Skin epidermis (tissue), 12 donors: ENCODE data around the gene FOXC1.

Experiments
- H3K27ac ChIP-seq, 21 experiments: fragments of 200-600 bp; sonication (generic) in 11 of 21; one replicate each; pipeline ENCODE4 v1.5.0; 2020; ENCODE audit warnings: mild to moderate bottlenecking in 3 of 21, inconsistent platforms in 2 of 21, moderate library complexity in 2 of 21
- H3K4me3 ChIP-seq, 7 experiments: fragments of 200-600 bp; sonication (generic) in 2 of 7; one replicate each; pipeline ENCODE4 v1.5.0; 2020; ENCODE audit warnings: inconsistent platforms in 2 of 7, mild to moderate bottlenecking in 2 of 7, moderate library complexity in 1 of 7

Gene FOXC1

DNA sequence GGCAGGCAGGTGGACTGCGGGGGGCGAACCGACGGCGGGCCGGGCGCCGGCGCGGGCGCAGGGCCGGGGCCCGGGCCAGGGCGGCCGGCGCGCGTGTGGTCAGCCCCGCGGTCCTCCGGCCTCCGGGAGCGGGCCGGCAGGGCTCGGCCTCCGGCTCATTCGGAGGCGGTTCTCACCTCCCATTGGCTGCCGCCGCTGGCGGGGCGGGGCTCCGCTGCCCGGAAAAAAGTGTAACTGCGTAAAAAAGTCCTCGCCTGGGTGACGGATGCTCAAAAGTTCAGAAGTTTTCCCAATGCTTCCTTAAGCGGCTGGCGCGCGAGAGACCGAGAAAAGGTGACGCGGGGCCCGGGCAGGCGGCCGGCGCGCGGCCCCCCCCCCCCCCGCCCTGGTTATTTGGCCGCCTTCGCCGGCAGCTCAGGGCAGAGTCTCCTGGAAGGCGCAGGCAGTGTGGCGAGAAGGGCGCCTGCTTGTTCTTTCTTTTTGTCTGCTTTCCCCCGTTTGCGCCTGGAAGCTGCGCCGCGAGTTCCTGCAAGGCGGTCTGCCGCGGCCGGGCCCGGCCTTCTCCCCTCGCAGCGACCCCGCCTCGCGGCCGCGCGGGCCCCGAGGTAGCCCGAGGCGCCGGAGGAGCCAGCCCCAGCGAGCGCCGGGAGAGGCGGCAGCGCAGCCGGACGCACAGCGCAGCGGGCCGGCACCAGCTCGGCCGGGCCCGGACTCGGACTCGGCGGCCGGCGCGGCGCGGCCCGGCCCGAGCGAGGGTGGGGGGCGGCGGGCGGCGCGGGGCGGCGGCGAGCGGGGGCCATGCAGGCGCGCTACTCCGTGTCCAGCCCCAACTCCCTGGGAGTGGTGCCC is at the start of gene FOXC1:
Gene FOXC1 (plus strand): TSS at position 268 of the 849 bp plus-strand sequence. CDS start 531 bp downstream, at position 799.
- H3K4me3 ChIP-seq, result peak within 1 kb of the TSS; percentile 47 to 65 (median 61)
- H3K27ac ChIP-seq, result peak within 1 kb of the TSS; percentile 42 to 92 (median 81)

DNA sequence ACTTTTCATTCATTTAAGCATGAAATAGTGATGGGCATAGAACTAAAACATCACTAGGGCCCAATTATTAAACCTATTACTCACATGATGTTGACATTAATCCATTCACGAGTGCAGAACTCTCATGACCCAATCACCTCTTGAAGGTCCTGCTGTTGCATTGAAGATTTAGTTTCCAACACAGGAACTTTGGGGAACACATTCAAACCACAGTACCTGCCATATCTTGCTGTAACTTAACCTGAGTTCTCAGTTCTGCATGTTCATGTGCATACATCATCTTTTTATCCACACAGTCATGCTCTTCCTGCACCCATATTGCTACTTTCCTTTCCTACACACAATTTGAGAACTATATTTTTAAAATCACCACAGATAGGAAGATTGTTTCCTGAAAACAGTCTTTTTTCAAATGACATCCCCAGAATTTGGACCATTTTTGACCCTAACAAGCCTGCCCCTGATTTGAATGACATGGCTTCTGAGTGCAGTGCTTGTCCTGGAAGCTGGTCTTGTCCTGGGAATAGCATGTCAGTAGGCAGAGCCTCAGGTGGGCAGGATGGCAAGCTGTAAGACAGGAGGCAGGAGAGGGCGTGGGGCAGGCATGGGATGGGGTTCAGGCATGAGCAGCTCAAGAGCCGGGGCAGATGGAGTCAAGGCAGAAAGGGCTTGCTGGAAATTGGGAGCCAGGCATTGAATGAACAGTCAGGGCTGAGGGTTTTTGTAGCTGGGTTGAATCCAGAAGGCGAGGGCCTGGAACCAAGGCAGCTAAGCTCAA is 49.2 kb upstream of the FOXC1 start:
- Histone ChIP-seq H3K4me3 (no peak overlapping the region), H3K27ac (no peak overlapping the region)

DNA sequence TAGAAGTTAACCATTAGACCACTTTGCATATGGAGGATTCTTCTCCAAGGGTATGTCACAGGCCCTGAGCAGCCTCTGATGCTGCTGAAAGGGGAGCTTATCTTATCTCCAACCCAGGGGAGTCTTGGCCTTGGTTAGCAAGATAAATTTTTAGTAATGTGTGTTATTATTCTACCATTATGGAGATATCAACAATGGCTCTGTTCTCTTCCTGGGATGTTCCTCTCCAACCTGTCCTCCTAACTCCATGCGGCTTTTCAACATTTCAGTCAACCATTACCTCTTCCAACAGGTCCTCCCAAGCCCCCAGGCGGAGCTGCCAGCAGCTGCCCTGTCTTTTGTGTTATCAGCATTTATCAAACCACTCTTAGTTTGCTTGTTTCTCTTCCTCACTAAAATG is 48.4 kb upstream of the FOXC1 start:
- H3K27ac ChIP-seq, result no peak overlapping the region
- H3K4me3 ChIP-seq, result no peak overlapping the region

DNA sequence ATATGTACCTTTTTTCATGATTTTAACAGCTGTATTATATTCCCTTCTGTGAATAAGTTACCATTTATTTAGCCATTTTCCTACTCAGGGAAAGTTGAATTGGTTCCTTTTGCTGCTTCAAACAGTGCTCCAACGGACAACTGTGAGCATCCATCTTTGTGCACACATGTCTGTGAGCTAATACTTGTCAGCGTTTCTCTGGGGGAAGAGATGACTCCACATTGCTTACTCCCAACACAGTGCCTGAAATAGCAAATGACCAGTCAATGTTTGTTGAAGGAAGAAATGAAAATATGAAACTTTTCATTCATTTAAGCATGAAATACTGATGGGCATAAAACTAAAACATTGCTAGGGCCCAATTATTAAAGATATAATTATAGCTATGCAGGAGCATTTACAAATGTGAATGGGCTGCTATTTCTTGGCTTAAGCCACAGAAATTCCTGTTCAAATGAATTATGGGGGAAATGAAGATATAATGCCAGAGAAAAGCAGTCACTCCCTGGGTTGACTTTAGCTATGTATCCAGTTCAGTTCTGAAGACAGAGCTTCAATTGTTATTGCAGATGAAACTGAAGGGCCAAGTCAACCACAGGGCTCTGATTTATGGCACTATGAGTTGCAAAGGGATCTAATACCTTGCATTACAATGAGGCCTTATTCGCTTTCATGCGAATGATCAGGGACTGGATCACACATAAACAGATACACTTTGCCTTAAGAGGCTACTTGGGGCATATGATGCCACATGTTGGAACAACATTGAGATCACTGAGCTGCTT is 47.4 kb upstream of the FOXC1 start:
- Histone ChIP-seq H3K27ac (no peak overlapping the region), H3K4me3 (no peak overlapping the region)

DNA sequence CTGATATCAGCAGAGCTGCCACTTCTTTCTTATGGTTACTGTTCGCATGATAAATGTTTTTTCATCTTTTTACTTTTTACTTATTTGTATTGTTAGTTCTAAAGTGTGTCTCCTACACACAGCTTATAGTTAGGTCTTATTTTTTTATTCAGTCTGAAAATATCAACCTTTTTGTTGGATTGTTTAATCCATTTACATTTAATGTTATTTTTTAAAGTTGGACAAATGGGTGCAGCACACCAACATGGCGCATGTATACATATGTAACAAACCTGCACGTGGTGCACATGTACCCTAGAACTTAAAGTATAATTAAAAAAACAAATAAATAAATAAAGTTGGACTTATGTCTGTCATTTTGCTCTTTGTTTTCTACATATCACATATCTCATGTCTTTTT is 40.3 kb upstream of the FOXC1 start:
- no peak overlapping the region for H3K27ac ChIP-seq
- no peak overlapping the region for H3K4me3 ChIP-seq

DNA sequence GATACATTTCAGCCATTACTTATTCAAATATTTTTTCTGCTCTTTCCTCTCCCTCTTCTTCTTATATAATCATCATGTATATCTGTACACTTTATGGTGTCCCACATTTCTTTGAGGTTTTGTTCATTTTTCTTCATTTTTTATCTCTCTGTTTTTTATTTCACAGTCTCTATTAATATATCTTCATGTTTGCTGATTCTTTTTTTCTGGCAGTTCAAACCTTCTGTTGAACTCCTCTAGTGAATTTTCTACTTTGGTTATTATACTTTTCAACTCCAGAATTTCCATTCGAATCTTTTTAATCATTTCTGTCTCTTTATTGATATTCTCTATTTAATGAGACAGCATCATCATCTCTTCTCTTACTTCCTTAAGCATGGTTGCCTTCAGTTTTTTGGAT is 38.9 kb upstream of the FOXC1 start:
- no peak overlapping the region for H3K4me3 ChIP-seq
- H3K27ac ChIP-seq, result no peak overlapping the region

DNA sequence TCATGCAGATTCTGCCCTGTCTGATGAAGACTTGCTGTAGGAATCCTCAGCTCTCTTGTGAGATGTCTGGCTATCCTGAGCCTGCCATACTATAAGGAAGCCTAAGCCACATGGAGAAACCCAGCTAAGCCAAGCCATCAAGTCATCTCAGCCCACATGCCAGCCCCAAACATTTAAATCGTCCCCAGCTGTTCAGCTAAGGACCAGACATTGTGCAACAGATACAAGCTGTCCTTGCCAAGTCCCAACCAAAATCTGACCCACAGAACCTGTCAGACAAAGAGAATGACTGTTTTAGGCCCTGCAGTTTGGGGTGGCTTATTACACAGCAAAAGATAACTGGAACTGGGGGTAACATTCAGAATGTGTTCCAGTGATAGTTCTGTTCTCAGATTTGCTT is 36.8 kb upstream of the FOXC1 start:
- H3K27ac ChIP-seq, result peak overlapping the region in 1 of 21 experiments; percentile 0

DNA sequence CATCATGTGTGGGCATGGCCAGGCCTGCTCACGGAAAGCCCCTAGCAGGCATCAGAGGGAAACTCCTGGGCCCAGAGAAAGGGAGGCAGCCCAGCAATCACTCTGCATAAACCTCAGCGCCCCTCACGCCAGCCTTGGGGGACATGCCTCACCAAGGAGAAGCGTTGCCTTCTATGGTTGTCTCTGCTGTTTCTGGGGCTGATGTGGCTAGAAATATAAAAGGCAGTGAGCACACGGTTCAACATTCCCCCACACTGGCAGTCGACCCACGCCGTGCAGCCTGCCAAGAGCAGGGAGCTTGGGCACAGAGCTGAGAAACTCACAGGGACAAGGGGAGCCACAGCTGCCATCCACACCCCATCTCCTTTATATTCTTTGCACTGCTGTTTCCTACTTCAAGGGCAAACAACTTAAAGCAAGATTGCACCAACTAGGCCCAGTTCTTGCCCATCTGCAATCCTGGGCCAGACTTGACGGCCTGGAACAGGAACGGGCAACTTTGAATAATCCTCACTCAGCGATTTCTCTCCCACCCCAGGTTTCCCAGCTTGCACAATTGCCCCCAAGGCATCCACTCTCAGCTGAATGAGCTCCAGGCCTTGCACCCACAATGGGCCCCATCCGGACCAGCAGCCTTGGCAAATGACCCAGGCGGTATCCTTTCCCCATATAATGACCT is 35.5 kb upstream of the FOXC1 start:
- H3K27ac ChIP-seq, result peak overlapping the region in 14 of 21 experiments; percentile 16 to 82 (median 61)
- H3K4me3 ChIP-seq, result no peak overlapping the region

More for the DNA sequence above, 36.8 kb upstream of the FOXC1 start:
- H3K4me3 ChIP-seq, result no peak overlapping the region

DNA sequence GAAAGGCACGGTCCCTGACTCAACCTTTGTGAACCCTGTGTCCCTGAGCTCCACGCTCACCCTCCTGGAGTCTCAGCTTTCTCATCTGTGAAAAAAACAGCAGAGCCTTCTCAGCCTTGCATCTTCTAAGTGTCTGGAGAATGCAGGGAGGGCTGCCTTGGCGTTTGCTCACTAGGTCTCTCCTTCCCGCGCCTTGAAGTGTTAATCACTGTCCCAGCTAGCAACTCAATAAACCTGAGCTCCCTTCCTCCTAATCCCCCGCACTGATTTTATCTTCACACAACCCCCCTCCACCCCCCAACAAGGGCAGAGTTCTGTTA is 34.9 kb upstream of the FOXC1 start:
- Histone ChIP-seq H3K27ac (peak overlapping the region in 18 of 21 experiments; percentile 8 to 82 (median 66)), H3K4me3 (no peak overlapping the region)

DNA sequence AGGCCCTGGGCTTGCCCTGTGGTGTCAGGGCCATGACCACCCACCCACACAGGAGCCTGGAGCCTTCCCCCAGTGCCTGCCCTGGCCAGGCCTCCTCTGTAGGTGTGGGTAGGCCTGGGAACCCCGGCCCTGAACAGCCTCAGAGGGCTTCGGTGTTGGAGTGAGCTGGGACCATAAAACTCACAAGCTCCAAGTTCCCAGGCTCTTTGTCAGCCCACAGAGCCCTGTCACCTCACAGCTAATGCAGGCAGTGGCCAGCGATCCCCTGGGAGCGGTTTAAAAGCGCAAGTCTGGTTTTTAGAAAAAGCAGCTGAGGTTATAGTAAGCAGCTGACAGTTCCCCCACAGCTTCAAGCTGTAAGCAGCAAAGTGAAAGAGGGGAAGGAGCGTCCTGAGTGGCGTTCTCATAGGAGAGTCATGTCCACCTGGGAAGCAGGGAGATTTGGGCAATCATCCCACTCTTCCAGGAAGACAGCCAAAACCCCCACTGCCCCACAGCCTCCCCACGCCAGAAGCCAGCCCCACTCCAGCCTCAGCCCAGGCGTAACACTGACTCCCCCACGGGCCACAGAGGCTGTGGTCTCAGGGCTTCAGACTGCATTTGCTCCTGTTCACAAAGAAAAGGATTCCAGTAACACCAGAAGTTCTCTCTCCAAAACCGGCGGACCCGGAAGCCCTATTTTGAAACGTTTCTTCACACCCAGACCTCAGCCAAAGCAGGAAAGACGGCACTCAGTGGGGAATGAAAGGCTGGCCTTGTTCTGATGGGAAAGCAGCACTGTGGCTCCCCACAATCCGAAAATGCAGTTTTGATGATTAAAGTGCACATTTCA is 34.3 kb upstream of the FOXC1 start:
- Histone ChIP-seq H3K27ac (peak overlapping the region in 20 of 21 experiments; percentile 8 to 82 (median 62)), H3K4me3 (no peak overlapping the region)

DNA sequence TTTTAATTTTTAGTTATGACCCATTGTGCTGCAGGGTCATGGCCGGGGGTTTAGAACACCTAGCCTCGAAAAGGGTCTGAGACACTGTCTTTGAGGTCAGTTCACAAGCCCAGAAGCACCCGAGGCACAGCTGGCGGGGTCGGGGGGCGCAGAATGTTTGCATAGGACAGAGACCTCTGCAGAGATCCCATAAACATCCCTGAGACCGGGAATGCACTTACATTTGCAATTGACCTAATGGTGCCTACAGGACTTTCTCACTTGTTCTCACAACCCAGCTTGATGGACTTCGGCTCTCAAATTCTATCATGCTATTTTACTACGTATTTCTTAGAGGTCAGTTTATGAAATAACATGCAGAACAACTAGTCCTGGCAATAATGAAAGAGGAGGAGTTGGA is 33.5 kb upstream of the FOXC1 start:
- H3K27ac ChIP-seq, result peak overlapping the region in 8 of 21 experiments; percentile 38 to 82 (median 74)
- H3K4me3 ChIP-seq, result no peak overlapping the region

DNA sequence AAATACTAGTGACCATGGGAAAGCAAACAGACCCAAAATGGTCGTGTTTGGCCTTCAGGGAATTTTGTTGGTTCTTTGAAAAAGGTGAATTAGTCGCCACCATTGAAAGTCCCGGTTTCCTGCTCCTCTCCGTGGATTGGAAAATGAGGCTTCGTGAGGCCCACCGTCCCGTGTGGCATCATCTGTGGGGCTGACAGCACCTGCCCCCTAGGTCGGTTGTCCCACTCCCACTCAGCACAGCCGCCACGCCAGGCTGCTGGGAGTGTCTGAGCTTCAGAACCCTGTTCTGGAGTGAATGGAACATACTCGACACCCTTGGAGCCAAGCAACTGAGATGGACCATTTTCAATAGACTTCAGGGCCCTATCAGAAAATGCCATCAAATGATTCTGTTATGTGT is 33.0 kb upstream of the FOXC1 start:
- Histone ChIP-seq H3K4me3 (no peak overlapping the region), H3K27ac (peak overlapping the region in 2 of 21 experiments; percentile 37 to 81)

DNA sequence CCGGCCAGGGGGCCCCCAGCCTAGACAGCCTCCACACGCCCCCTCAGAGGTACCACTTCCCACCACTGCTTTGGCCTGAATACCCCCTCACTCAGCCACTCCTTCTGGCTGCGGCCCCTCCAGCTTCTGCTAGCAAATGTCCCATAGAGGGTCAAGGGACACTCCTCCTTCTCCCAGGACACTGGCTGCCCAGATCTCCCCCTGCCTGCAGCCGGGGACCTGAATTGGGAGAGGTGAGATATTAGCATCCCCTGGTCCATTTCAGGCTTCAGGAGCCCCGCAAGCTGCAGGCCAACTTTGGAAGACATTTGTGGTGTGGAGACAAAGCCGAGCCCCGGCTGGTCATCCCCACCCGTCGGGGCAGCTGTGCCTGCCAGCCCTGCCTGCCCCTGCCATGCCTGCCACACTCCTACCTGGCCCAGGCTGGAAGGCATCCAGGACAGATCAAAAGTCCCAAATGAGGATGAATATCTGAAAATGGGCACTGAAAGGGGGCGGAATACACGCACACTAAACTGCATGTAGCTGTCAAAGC is 32.5 kb upstream of the FOXC1 start:
- H3K27ac ChIP-seq, result peak overlapping the region in 1 of 21 experiments; percentile 37
- H3K4me3 ChIP-seq, result no peak overlapping the region

DNA sequence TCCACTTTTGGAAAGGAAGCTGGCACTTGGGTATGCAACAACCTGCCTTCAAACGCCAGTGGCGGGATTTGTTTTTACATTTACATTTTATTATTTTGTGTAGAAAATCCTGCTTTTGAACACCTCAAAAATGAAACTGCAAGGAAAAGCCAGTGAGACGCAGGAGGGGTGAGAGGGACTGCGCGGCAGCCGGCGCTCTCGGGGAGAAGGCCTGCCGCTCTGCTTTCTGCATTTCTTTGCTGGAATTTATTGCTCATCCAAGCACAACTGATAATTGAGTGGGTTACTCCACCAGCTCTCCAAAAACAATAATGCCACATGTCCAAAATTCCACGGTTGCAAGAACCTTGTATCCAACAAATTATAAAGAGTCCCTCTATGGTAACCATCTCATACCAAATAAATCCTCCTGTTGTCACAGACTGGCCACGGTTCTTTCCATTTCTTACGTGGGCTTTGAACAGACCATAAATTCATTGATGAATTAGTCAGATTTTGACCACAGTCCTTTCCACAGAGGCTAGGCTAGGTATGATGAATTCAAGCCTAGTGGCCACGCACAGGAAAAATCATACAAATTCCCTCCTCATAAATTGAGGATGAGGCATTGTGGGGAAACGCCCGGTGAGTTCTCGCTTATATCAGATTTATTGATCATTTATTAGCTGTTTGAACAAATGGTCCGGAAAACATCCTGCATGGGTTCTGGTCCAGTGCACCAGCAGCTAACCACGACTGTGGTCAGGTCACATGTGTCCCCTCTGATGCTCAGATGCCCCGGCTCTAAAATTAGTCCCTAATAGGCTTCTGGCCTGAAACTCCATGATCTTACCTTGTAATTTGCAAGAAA is 31.6 kb upstream of the FOXC1 start:
- H3K4me3 ChIP-seq, result no peak overlapping the region
- no peak overlapping the region for H3K27ac ChIP-seq

DNA sequence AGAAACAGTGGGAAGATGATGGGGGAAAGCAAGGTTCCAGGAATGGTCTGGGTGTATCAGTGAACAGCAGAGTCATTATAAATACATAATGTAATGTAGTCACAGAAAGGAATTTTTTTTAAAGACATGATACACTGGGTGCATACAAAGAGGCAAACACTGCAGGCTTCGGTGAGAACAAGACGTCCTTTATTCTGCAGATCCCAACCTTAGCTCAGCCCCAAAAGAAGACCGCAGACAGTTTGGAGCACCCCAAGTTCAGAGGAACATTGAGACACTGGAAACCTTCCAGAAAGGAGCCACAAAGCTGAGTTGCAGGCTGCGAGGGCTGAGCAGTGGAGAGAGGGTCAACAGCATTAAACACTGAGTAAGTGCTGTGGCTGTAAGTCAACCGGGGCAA is 30.6 kb upstream of the FOXC1 start:
- Histone ChIP-seq H3K4me3 (no peak overlapping the region), H3K27ac (no peak overlapping the region)

DNA sequence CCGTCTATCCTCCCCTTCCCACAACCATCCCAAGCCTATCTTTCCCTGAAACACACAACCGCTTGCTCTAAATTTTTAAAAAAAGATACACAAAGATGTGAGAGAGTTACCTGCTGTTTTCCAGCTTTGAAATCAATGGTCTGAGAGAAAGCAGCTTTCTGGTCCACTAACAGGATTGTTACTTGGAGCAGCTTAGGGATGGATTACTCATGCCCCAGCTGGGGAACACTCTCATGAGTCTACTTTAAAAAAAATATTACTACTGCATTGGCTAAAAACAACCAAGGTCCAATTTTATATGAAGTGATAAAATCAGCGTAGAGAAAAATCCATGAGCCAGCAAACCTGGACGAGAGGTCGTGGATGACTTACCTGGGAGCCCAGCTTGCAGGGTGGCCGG is 29.6 kb upstream of the FOXC1 start:
- Histone ChIP-seq H3K4me3 (no peak overlapping the region), H3K27ac (peak overlapping the region in 1 of 21 experiments; percentile 16)

DNA sequence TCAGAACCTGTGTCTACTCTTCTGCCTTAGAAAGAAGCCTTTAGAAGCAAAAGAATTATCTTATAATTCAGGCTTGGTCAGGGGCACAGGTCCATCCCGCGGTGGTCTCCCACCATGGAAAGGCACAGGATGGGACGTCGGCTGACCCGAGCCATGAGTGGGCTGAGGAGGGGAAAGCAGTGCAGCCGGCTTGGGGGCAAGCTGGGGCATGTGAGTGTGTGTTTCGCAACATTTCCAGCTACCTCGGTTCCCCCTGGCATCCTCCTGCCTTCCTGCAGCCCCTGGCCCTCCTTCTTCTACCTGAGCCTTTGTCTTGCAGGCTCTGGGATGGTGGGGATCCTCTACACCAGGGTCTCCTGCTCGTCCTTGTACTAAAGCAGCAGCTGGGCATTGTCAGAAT is 29.1 kb upstream of the FOXC1 start:
- no peak overlapping the region for H3K4me3 ChIP-seq

More for the DNA sequence above, 29.1 kb upstream of the FOXC1 start:
- H3K27ac ChIP-seq, result no peak overlapping the region
